COLO668 (cell line): ENCODE results near the gene LRMDA.

Source experiments
- DNase-seq: peaks from one replicate; lab custom pipeline; 2025; ENCODE audit not compliant: unreplicated experiment; lab: John Stamatoyannopoulos, UW

LRMDA gene

GRCh38 chr10:75470901-75471300 is 39.5 kb downstream of the LRMDA start:
- no peak for DNase-seq

- no peak for DNase-seq
These were observed 41.3 kb downstream of the LRMDA start for GRCh38 chr10:75472685-75473084.

GRCh38 chr10:75474106-75474505 is 42.7 kb downstream of the LRMDA start:
- DNase-seq = no peak

DNA sequence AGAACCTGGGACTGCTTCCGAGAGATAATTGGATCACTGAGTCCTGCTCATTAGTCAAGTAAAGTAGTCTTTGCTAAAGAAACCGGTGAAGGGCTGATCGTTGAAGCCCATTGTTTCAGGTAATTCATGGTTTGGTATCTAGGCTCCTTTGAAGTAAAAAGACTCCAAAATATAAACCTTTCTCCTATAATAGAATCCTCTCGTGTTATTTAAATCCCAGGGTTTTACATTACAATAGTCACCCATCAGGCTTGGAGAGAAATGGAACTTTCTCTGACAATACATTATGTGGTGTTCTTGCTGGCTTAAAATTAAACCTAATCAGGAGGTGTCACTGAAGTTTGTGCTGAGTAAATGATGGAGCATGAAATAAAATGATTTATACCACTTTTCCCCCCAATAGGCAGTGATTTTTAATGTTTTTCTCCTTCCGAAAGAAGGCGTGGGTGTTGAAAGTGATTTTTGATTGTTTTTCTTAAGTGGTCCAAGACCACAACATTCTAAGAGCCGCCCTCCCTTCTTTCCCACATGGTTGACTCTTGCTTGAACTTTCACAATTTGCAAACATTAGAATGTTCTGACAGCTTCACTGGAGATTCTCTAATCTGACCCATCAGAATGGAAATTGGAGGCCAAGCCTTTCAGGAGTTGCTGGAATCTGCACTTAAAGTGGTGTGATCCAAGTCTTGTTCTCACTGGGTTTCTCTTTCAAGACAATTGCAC is 44.2 kb downstream of the LRMDA start:
- DNase-seq = no peak

DNA sequence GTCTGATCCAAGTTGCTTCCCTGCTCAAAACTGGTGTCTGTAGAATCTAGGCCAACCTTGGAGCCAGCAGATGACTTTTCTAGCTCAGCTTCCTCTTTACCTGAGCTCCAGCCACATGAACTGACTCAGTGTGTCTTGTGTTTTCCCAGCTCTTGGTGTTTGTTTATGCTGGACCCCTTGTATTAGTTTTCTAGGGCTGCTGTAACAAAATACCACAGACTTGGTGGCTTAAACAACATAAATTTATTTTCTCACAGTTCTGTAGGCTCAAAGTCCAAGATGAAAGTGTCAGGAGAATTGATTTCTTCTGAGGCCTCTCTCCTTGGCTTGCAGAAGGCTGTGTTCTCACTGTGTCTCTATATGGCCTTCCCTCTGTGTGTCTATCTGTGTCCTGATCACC is 45.1 kb downstream of the LRMDA start:
- no peak for DNase-seq

- no peak for DNase-seq
These were observed 45.6 kb downstream of the LRMDA start for GRCh38 chr10:75476985-75477384.

- no peak for DNase-seq
These were observed 46.3 kb downstream of the LRMDA start for GRCh38 chr10:75477680-75478079.

GRCh38 chr10:75480374-75480773 is 49.0 kb downstream of the LRMDA start:
- DNase-seq = no peak

DNA sequence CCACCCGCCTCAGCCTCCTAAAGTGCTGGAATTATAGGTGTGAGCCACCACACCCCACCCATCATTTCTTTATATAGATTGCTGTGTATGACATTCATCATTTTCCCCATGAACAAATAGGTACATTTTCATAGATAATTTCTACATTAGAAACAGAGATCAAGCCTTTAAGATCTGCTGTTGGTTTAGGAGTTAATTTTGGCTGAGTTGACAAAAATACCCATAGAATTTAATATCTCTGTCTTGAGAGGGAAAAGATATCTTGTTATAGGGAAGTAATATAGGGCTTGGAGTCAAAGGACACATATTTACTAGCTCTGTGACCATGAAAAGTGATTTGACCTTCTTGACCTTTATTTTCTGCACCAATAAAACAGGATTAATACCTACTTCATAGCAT is 51.8 kb downstream of the LRMDA start:
- DNase-seq = no peak

- DNase-seq = no peak
These were observed 53.3 kb downstream of the LRMDA start for GRCh38 chr10:75484717-75485116.

GRCh38 chr10:75486591-75486990 is 55.2 kb downstream of the LRMDA start:
- DNase-seq = no peak

GRCh38 chr10:75487087-75487754 is 55.8 kb downstream of the LRMDA start:
- DNase-seq = no peak

DNA sequence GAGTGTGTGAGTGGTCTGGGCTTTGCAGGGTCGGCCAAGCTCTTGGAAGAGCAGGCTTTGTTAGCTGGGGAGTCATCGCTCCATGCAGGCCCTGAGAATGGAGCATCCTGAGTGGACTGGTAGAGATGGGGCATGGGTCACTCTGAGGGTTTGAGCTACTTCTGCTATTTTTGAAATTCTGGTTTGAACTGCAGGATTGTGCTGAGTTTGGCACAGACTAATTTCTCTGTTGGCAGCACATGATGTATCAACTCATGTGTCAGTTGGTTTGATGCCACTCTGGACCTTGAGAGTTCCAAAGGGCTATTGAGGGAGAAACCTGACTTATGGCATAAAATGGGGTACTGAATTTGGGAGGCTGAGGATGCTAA is 56.3 kb downstream of the LRMDA start:
- DNase-seq = no peak

GRCh38 chr10:75492173-75492925 is 60.9 kb downstream of the LRMDA start:
- DNase-seq = no peak

GRCh38 chr10:75493464-75493863 is 62.0 kb downstream of the LRMDA start:
- no peak for DNase-seq

DNA sequence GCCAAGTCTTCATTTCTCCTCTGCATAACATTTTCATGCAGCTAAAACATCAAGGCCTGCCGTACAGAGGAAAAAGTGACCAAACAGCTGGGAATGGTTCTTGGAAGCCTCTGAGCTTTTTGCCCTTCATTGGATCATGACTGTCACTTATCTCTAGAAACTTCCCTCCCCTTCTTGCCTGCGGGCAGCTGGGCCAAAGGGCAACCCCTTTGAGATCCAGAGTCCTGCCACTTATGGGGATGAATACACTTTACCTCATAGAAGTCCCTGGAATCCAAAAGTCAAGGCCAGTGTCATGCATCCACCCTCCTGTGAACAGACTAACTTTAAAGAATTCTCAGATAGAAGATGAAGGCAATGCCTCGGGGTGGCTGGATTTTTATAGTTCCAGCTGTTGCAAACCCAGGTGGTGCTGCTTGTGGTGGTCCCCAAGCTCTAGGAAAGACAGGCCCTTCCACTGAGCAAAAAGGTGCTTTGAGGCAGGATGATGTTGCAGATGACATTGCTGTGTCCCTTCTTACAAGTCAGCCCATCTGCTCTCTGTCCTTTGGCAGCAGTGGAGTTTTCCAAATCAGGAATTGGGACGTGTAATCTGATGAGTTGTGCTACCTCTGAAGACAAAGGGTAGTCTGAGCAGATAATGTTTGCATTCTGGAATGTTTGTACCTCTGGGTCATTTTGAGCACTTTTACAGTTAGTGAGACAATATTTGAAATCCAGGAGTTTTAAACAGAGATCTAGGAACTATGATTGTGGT is 64.2 kb downstream of the LRMDA start:
- DNase-seq = no peak

- no peak for DNase-seq
These were observed 64.8 kb downstream of the LRMDA start for GRCh38 chr10:75496191-75496567.

DNA sequence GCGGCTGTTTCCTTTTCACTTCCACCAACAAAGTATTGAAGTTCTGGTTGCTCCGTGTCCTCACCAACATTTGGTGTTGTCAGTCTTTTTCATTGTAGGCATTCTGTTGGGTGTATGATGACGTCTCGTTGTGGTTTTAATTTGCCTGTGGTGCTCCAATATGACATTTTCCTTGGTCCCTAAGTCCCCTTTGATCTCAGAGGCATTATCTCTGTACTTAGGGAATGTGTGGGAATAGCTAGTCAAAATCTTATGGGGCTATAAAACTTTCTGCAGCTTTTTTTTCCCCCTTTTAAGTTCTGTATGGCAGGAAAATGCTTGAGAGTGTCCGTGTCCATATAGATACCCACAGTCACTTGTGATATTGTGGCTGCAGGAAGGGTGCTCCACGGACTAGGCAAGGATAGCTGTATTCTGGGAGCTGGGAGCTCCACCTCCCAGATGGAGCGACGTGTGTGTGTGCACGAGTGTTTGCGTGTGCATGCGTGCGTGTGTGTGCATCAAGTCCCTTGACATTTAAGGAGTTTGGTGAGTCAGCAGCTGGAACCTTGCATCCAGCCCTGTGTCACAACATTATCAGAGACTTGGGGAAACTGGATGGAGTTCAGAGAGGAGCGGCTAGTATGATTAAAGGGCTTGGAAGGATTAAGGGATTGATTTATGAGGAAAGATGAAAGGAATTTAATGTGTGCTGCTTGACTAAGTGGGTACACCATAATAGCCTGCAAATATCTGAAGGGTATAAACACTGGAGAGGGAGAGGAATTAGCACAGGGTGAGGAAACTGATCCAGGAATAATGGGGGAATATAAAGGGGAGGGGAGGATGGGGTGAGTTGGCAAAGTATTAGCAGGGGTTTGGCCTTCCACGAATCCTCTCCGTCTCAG is 66.8 kb downstream of the LRMDA start:
- DNase-seq = no peak

DNA sequence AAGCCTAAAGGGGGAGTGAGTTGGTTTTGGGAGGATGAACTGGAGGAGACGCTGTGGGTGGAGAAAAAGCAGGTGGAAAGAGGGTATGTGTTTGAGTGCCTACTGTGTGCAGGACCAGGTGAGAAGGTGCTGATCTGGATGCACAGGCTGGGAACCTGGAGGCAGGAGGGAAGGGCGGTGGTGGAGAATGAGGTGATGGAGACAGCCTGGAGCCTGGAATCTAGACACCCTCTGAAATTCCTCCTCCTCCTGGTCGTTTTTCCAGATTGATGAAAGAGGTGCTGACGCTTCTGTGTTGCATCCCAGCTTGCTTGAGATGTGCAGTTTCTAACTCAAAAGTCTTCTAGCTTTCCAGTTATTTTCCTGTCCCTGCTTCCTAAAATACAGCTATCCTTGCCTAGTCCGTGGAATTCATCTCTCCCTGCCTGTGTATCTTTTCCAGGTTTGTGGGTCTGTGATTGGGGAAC is 67.5 kb downstream of the LRMDA start:
- no peak for DNase-seq

- DNase-seq = no peak
These were observed 68.2 kb downstream of the LRMDA start for GRCh38 chr10:75499556-75500160.
